HG02852 (cell line): ENCODE data around the gene ARHGAP45.

Experiments
- ATAC-seq: cut with Tn5 transposase; IDR thresholded peaks from one replicate; pipeline ENCODE4 v1.9.1; 2021; ENCODE audit warnings: mild to moderate bottlenecking, moderate library complexity; ENCODE audit not compliant: unreplicated experiment

Gene ARHGAP45

GRCh38 chr19:1084024-1084868, 17.3 kb downstream of the ARHGAP45 start:
- no peak for ATAC-seq

DNA sequence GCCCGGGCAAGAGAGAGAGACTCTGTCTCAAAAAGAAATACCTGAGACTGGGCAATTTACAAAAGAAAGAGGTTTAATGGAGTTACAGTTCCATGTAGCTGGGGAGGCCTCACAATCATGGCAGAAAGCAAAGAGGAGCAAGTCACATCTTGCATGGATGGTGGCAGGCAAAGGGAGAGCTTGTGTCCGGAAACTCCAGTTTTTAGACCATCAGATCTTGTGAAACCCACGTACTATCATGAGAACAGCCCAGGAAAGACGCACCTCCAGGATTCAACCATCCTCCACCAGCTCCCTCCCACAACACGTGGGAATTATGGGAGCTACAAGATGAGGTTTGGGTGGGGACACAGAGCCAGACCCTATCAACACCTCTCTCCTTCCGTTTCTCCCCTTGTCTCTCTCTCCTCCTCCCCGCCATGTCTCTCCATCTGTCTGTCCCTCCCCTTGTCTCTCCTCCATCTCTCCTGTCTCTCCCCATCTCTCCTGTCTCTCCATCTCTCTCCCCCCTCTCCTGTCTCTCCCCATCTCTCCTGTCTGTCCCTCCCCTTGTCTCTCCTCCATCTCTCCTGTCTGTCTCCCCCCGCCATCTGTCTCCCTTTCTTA, 18.2 kb downstream of the ARHGAP45 start:
- ATAC-seq, result no peak

DNA sequence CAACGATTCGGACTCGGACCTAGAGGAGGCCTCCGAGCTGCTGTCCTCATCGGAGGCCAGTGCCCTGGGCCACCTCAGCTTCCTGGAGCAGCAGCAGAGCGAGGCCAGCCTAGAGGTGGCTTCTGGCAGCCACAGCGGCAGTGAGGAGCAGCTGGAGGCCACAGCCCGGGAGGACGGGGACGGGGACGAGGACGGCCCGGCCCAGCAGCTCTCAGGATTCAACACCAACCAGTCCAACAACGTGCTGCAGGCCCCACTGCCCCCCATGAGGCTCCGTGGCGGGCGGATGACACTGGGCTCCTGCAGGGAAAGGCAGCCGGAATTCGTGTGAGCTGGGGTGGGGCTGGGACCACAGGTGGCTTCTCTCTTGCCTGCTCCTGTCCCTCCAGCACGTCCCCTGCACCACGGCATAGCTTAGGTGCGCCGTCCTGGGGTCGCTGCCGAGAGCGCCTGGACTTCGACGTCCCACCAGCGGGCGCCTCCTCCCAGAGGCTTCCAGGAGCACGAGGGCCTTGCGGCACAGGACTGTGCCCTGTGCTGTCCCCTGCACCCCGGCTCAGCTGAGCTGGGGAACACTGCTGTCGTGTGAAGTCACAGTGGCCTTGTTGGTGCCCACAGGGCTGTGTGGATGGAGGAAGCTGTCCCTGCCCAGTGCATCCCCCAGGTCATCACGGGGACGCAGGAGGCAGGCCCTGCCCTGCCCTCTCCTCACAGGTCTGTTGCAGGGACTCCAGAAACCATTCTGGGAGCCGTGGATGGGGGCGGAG, 18.9 kb downstream of the ARHGAP45 start:
- ATAC-seq, result no peak

GRCh38 chr19:1086613-1087012, 19.6 kb downstream of the ARHGAP45 start:
- no peak for ATAC-seq

GRCh38 chr19:1087813-1088415, 20.9 kb downstream of the ARHGAP45 start:
- ATAC-seq, result no peak

DNA sequence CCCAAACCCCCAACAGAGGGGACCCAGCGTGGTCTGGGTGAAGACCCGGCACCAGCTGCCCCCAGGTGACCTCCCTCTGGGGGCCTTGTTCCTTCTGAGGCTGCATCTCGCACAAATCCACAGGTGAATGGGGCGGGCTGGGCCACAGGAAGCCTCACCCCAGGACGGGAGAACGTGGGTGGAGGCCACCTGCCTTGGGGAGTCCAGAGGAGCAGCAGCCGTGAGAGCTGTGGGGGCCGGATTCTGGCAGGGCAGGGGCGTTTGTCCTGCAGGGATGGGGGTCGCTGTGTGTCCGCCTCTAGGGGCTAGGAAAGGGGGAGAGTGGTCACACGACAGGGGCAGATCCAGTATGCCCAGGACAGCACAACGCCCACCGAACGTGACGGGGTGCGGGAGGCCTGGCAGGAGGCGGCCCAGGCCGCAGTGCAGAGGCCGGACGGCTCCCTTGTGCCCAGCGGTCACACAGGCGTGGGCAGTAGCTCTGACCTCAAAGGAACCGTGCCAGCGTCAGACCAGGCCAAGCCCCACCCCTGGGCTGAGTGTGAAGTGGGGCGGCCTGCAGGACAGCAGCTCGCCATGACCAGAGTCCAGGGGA, 21.5 kb downstream of the ARHGAP45 start:
- no peak for ATAC-seq

DNA sequence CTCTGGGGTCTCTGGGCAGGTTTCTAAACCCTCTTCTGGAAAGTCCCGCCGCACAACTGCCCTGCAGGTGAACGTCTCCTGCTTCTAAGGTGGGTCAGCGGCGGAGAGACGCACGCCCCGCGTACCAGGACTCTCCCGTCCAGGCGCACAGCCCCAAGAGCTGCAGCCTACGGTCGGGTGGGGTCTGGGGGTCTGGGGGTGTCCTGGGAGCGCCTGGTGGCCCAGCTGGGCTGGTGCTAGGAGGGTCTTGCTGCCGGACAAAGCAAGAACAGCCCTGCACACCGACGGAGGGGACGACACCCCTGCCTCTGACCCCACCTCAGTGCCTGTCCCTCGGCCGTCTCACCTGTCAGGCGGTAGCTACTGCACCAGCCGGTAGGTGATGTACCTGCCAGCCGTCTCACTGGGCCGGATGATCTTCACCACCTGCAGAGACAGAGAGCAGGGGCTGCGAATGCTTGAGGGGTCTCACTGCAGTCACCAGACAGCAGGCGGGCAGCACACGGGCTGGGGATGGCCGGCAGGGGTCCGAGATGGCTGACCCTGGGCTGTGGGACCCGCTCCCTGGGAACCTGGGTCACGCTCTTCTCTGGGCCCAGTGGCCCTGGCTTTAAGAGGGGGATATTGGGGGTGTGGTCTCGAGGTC, 22.3 kb downstream of the ARHGAP45 start:
- no peak for ATAC-seq

- ATAC-seq, result no peak
Measured at GRCh38 chr19:1089891-1090290, 22.9 kb downstream of the ARHGAP45 start.

- ATAC-seq, result no peak
Measured at GRCh38 chr19:1090731-1091543, 24.0 kb downstream of the ARHGAP45 start.

DNA sequence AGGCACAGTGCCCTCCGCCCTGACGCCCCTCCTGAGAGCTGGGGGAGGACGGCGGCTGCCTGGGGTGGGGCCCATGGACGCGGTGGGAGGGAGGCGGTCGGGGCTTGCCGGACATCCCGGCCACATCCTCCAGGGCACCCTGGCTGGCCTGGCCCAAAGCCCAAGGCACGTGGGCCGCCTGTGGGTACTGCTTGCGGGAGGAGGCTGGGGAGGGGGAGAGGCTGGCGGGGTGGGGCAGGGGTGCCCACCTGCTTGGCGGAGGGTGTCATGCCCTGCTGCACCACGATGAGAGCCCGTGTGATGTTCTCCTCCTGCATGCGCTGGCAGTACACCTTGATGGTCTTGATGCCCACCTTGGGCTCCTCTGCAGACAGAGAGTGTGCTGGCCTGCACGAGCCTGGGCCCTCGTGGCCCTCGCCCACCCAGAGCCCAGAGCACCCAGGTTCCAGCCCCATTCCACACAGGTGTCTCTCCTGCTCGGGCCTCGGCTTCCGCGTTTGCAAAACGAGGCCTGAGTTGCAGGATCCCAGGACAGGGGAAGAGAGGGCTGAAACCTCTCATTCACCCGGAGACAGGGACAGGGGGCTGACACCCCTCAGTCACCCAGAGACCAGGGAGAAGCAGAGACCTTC, 24.7 kb downstream of the ARHGAP45 start:
- ATAC-seq, result no peak

- ATAC-seq, result no peak
Measured at GRCh38 chr19:1093330-1093729, 26.4 kb downstream of the ARHGAP45 start.

GRCh38 chr19:1093811-1094553, 27.0 kb downstream of the ARHGAP45 start:
- no peak for ATAC-seq

- ATAC-seq, result no peak
Measured at GRCh38 chr19:1094655-1094977, 27.6 kb downstream of the ARHGAP45 start.

- ATAC-seq, result peak; percentile 66
Measured at GRCh38 chr19:1094978-1095701, 28.2 kb downstream of the ARHGAP45 start, which contains the start of gene POLR2E. Gene POLR2E (minus strand): TSS chr19:1095375. CDS start chr19:1095315, 60 bp downstream.

GRCh38 chr19:1097810-1098176, 30.8 kb downstream of the ARHGAP45 start:
- no peak for ATAC-seq

DNA sequence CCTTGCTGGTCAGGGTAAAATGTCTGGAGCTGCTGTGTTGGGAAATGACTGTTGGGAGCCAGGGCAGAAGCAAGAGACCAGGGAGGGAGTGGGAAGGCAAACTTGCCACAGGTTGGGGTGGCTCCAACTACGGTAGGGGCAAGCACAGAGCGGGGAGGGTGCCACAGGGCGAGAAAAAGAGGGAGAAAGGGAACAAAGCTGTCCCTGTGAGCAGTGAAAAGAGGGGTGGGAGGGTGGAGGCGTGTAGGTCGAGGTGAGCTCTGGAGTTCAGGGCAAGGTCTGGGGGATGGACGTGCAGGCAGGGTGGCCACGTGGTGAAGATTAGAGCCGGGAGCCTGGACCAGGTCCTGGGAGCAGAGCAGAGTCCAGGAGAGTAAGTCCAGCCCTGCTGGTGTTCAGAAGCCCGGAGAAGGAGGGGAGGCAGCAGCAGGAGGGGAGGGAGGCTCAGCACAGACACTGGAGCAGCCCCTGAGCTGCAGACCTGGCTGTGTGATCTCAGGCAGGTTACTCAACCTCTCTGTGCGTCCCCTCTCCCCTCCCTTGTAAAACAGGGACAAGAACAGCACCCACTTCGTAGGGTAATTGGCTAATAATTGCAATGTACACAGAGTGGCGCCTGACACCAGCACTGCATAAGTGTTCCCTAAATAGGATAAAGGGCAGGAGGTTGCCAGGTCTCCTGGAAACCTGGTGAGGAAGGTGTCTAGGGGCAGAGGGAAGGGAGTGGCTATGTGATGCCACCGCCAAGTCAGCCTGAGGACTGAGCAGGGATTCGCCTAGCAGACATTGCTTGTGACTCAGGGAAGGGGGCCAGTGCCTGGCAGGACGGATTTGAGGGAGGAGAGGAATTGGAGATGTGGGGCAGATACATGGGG, 31.4 kb downstream of the ARHGAP45 start:
- no peak for ATAC-seq

DNA sequence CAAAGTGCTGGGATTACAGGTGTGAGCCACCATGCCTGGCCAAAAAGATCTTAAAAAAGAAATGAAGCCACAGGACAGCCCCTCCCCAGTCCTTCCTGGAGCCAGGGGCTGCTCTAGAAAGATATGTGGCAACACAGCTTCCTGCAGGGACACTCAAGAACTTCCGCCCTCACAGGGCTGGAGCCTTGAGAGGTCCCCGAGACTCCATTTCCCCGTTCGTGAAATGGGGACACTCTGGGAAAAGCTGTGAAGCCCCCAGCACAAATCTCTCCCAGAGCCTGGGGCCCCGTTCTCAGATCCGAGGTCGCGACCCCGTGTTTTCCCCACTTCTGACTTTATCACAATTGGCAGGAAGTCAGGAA, 34.4 kb downstream of the ARHGAP45 start:
- no peak for ATAC-seq
